NCI-H1048 (cell line): ENCODE measurements around the gene TMEFF2.

ENCODE experiments used
- DNase-seq: peaks from one replicate; lab custom pipeline; 2025; lab: John Stamatoyannopoulos, UW

The TMEFF2 gene

GRCh38 chr2:192194866-192195547, at the start of gene TMEFF2:
TSS of gene TMEFF2 (minus strand) at chr2:192194933. CDS start at chr2:192194524, 409 bp downstream.
- peak; percentile 65 for DNase-seq

- no peak for DNase-seq
Observed at GRCh38 chr2:192243488-192243887, 48.8 kb upstream of the TMEFF2 start.

DNA sequence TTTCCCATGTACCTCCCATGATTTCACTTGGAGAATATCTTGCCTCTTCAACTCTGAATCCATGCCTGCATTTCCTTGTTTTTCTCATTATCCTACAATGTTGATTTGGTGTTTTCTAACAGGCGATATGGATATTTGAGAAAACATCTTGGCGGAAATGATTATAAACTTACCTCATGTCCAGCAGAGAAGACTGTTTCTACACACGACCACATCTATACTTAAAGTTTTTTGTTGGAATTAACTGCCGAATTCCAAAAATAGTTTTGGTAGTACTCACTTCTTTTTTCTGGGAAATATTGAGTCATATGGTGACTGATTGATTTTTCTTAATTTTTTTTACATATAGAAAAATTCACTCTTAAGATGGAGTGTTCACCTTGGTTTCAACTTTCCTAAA, 41.4 kb upstream of the TMEFF2 start:
- no peak for DNase-seq

GRCh38 chr2:192230889-192231453, 36.2 kb upstream of the TMEFF2 start:
- no peak for DNase-seq

GRCh38 chr2:192228685-192229084, 34.0 kb upstream of the TMEFF2 start:
- DNase-seq = no peak

DNA sequence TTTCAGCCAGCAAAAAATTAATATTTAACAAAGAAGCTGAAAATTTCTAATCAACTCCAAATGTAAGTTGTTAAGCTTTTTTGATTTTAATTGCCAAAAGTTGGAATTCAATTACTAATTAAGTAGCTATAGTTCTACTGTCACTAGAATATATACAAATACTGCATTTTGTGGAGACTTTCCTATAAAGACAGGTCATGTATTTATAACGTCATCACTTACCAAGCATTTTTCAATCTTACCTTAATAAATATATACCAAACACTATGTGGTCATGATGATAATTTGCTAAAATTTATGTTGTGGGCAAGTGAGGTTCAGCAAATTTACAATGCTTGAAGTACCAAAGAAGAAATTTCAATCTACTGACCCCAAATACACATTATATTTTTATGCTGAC, 24.2 kb upstream of the TMEFF2 start:
- DNase-seq = no peak

DNA sequence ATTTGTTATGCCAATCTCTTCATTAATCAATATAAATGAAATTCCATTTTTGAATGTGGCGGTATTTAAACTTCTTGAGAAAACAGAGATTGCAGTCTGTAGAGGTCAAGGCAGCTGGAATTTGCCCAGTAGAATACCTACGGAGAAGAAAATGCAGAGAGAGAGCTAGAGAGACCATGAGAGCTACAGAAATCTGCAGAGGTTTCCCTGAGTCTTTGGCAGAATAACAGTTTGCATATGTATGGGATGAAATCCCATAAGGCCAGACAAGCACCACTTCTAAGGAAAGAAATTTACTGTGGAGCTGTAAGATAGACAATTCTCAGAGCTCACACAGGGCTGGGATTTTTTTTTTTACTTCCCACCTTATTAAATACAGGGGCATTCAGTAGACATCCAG, 23.6 kb upstream of the TMEFF2 start:
- DNase-seq = no peak

- peak; percentile 15 for DNase-seq
Observed at GRCh38 chr2:192216336-192216735, 21.6 kb upstream of the TMEFF2 start.

GRCh38 chr2:192215096-192215877, 20.6 kb upstream of the TMEFF2 start:
- no peak for DNase-seq

DNA sequence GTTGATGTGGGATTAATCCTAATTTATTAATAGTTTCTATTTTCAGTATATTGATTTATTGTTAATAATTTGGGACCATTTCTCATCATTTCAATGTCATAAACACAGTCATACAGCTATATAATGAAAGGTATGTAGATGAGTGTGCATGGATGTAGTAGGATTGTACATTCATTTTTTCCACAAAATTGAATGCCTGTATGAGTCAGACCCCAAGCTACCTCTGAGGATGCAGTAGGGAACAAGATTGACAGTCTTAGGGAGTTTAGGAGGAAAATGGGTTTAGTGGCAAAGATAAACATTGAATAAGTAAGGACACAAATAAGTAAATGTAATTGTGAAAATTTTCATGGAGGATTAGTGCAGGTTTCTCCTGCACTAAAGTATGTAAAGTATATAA, 14.1 kb upstream of the TMEFF2 start:
- no peak for DNase-seq

DNA sequence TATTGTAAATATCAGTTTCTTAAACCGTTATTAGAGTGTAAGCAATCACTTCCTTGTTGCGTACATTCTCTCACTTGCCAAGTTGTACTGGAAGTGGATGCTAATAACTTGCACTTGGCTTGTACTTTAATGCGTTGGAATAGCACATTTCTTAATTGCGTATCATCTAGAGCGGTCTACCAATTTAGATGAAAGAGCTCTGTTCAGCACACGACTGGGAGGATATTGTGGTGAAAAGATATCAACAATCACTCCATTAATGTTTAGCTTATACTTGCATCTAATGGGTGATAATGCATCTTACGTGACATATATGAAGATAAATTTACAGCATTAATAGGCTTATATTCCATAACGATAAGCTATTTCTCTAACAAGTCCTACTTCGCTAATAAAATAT, 11.7 kb upstream of the TMEFF2 start:
- DNase-seq = no peak

- no peak for DNase-seq
Observed at GRCh38 chr2:192203876-192204275, 9.1 kb upstream of the TMEFF2 start.

DNA sequence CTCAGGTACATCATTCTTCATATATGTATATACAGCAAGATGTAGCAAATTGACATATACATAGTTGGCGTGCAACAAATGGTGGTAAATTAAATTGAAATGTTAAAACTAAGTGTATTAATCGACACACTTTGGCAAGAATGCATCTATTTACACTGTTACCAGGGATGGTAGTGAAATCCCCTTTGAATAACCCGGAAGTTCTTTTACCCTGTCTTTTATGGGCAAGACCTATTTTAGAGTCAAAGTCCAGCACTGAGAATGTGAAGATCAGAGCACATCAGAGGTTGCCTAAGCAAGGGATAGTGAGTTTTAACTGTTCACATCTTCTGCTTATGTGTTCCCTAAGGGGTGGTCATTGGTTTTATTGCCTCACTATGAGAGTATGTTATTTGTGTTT, 7.6 kb upstream of the TMEFF2 start:
- no peak for DNase-seq

- no peak for DNase-seq
Observed at GRCh38 chr2:192201116-192201515, 6.4 kb upstream of the TMEFF2 start.

DNA sequence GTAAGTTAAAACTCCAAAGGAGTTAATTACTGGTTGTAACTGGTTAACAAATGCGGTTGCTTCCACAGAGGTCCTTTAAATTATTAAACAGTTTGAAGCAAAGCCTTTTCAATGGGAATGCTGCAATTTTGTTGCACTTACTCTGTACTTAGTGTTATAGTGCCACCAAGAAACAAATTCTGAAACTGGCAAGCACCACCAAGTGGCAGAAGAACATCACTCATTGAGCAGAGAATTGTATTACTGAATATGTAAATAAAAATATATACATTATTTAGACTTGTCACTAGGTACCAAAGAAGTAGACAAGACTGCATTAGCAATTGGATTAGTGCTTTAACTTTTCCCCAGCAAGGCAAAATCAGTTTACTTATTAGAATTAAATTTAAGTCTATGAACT, 2.6 kb upstream of the TMEFF2 start:
- DNase-seq = no peak

- DNase-seq = no peak
Observed at GRCh38 chr2:192196421-192197194, 1.9 kb upstream of the TMEFF2 start.

DNA sequence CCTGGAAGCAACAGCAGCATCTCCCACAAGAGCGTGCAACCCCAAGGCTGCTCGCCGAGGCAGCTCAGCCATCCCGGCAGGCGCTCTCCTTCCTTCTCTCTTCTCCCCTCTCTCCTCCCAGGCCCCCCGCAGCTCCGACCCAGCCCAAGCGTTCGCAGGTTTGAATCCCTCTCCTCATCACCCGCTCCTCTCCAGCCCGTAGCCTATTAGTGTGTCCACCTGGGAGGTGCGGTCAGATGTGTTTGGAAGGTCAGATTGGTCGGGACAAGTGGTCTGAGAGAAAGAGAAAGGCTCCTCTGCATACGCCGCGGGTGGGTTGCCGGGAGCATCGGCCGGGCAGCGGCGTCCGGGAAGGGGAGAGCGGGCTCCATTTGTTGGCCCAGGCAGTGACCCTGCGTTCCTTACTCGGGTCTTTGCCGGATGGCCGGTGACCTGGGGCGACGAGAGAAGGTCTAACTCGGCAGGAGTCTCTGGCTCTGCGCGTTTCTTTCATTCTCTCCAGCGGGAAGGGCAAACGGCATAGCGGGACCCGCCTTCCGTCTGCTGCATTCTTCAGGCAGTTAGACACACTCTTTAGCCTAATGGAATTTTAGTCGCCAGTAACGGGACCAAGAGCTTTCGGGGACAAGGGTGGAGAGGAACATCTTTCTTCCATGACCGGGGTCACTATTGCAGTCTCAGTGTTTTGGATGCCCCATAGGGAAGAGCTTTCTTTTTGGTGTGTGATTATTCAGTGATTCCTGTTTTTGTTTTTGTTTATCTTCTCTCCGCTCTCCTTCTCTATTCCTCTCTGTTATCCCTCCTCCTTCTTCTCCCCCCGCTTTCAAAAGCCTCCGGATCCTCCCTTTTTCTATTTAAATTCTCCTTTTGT, 1.1 kb upstream of the TMEFF2 start:
- DNase-seq = no peak

DNA sequence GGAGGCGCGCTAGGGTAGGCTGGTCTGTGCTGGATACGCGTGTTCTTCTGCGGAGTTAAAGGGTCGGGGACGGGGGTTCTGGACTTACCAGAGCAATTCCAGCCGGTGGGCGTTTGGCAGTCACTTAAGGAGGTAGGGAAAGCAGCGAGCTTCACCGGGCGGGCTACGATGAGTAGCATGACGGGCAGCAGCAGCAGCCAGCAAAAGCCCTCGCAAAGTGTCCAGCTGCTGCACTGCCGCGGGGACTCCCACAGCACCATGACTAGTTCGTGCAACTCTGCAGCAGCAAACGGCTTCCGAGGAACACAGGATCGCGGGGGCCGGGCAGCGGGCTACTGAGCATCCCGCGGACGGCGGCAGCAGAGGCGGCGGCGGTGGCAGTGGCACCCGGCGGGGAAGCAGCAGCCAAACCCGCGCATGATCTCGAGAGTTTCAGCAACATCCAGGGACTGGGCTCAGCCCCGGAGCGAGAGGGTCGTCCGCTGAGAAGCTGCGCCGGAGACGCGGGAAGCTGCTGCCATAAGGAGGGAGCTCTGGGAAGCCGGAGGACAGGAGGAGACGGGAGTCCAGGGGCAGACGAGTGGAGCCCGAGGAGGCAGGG, 368 bp downstream of the TMEFF2 start:
- DNase-seq = no peak

DNA sequence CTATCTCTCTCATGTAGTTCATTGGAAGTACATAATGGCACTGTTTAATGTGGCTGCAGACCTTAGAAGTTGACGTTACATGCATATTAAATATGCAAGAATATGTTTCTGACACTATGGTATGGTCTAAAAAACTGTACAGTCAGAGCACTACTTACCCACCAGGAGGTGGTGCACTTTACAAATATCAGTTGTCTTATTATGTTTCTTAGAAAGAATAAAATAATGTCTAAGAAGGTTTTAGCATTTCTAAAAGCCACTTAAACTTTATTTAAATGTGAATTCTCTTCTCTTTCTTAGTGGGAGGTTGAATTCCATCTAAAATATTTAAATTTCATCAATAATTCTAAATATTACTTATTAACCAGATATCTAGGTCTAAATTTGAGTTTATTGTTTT, 4.3 kb downstream of the TMEFF2 start:
- DNase-seq = no peak

DNA sequence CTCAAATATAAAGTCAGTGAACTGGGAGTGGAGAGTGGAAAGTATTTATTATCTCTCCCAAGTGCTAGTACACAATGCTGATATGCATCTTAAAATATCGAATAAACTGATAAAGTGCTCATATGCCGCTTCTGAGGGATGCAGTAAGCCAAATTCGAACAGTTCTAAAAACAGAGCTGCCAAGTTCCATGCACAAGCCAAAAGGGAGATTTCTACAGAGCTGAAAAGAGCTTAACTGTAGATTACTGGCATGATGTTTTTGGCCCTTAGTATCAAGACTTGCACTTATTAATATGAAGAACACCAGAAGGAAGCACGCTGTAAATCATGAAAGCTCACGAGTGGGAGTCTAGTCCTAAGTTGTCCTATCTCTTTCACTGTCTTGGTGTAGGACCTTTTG, 7.9 kb downstream of the TMEFF2 start:
- no peak for DNase-seq

DNA sequence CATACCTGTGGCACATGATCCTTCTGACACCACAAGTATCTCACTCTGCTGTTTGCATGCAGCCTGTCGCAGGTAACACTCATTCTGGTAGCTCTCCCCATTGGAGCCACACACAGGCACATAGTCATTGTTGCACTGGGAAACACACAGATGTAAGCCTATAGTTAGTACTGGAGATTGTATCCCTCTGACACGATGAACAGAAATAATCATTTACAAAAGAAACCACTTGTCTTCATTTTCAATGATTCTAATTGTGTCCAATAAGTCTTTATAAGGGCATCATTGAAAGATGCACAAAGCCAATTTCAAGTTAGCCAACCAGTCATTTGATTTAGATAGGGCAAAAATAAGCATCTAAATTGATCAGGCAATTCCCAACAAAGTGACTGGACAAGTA, 10.4 kb downstream of the TMEFF2 start:
- no peak for DNase-seq
